Tibial nerve (tissue), 4 donors: Measurements from ENCODE around the gene PIK3CB. TPM values are rescaled to one million over a fixed set of nuclear protein-coding genes. Genes with fewer than 3 reads are reported as not detected.

Source experiments
- DNase-seq, 2 donors: peaks; one replicate each; pipeline ENCODE4 v3.0.0-alpha.2; 2019; ENCODE audit warnings: low spot score in 2 of 2
- H3K27ac ChIP-seq, 4 donors: fragments of 200-600 bp; sonication (generic) in 3 of 4; one replicate each; pipeline ENCODE4 v1.5.1; 2017 to 2019; ENCODE audit warnings: mild to moderate bottlenecking in 1 of 4
- H3K27me3 ChIP-seq, 2 donors: fragments of 200-600 bp; sonication (generic) in 1 of 2; one replicate each; pipeline versions ENCODE4 v1.5.1 to v1.6.0; 2017 to 2019
- H3K36me3 ChIP-seq, 3 donors: fragments of 200-600 bp; sonication (generic); one replicate each; pipeline ENCODE4 v1.5.1; 2018 to 2019
- H3K4me1 ChIP-seq, 4 donors: fragments of 200-600 bp; sonication (generic) in 3 of 4; one replicate each; pipeline ENCODE4 v1.5.1; 2017 to 2019
- H3K4me3 ChIP-seq, 4 donors: fragments of 200-600 bp; sonication (generic) in 3 of 4; one replicate each; pipeline ENCODE4 v1.5.1; 2017 to 2019; ENCODE audit warnings: mild to moderate bottlenecking in 1 of 4, moderate library complexity in 1 of 4
- H3K9me3 ChIP-seq, 4 donors: fragments of 200-600 bp; sonication (generic) in 3 of 4; one replicate each; pipeline ENCODE4 v1.5.1; 2017 to 2019
- CTCF ChIP-seq, 5 experiments: fragments of 200-600 bp in 3 of 5; fragments of 450-650 bp in 2 of 5; sonication (generic) in 3 of 5; IDR thresholded peaks; one replicate each; pipeline ENCODE4 v1.5.1; 2016 to 2019; ENCODE audit warnings: antibody characterized with exemption in 5 of 5, mild to moderate bottlenecking in 3 of 5, moderate library complexity in 2 of 5
- EP300 ChIP-seq, 2 donors: sonication (generic); formaldehyde crosslinking; IDR thresholded peaks; one replicate each; pipeline ENCODE4 v1.6.1; 2017; ENCODE audit warnings: antibody characterized with exemption in 2 of 2, mild to moderate bottlenecking in 1 of 2
- POLR2A ChIP-seq, 2 donors: fragments of 450-650 bp; IDR thresholded peaks; one replicate each; pipeline ENCODE4 v1.6.1; 2017; ENCODE audit warnings: antibody characterized with exemption in 2 of 2, mild to moderate bottlenecking in 2 of 2, moderate library complexity in 2 of 2
- WGBS, 2 donors: methylation state at CpG; one replicate each; pipeline ENCODE4 v1.1.5; 2018; 5-methylcytosine and 5-hydroxymethylcytosine counted together
- total RNA-seq, 4 donors: library from RNA; depleted of rRNA; stranded (reverse); fragments of >200 nt; gene quantifications; one replicate each; pipeline ENCODE4 v1.1.0, GENCODE V29; 2016

The PIK3CB gene
- total RNA-seq, 4 donors from 2014 or later = 11.2 to 32.1 (median 27.2) TPM

- DNase-seq = no peak
- H3K4me3 ChIP-seq = no peak overlapping the region
- H3K36me3 ChIP-seq = peaks cover 0 to 36% (median 0%) of the 10 kb centered on the region in 3 donors
- TF ChIP-seq POLR2A (IDR thresholded peaks at IDR 0.05) (no peak), EP300 (IDR thresholded peaks at IDR 0.05) (no peak), CTCF (IDR thresholded peaks at IDR 0.05) (no peak)
- H3K27me3 ChIP-seq = no peaks in the 10 kb centered on the region
- no peaks in the 10 kb centered on the region for H3K9me3 ChIP-seq
- H3K4me1 ChIP-seq = peaks cover 0 to 5% (median 0%) of the 10 kb centered on the region in 4 donors
- no peak overlapping the region for H3K27ac ChIP-seq
These were observed 144.7 kb downstream of the PIK3CB start for GRCh38 chr3:138690036-138690435.

- H3K9me3 ChIP-seq = no peaks in the 10 kb centered on the region
- no peaks in the 10 kb centered on the region for H3K27me3 ChIP-seq
- WGBS, 2 donors = 59 to 71% methylated on average over 5 of the region's 5 CpGs
- H3K4me1 ChIP-seq = no peaks in the 10 kb centered on the region
- TF ChIP-seq CTCF (IDR thresholded peaks at IDR 0.05) = no peak
- DNase-seq = no peak
- no peak overlapping the region for H3K4me3 ChIP-seq
- peaks cover 0 to 36% (median 0%) of the 10 kb centered on the region in 3 donors for H3K36me3 ChIP-seq
- no peak overlapping the region for H3K27ac ChIP-seq
These were observed 145.8 kb downstream of the PIK3CB start for GRCh38 chr3:138688871-138689299.

- DNase-seq = no peak
- Histone ChIP-seq H3K4me1 (no peaks in the 10 kb centered on the region), H3K27me3 (no peaks in the 10 kb centered on the region), H3K36me3 (peaks cover 0 to 39% (median 0%) of the 10 kb centered on the region in 3 donors), H3K4me3 (no peak overlapping the region), H3K27ac (no peak overlapping the region), H3K9me3 (no peaks in the 10 kb centered on the region)
- TF ChIP-seq EP300 (IDR thresholded peaks at IDR 0.05) (no peak), CTCF (IDR thresholded peaks at IDR 0.05) (no peak), POLR2A (IDR thresholded peaks at IDR 0.05) (no peak)
- WGBS, 2 donors = 89 to 94% methylated on average over 1 of the region's 1 CpG
These were observed 147.5 kb downstream of the PIK3CB start for GRCh38 chr3:138687236-138687635.

- Histone ChIP-seq H3K4me3 (no peak overlapping the region), H3K36me3 (peaks cover 0 to 43% (median 0%) of the 10 kb centered on the region in 3 donors), H3K4me1 (no peaks in the 10 kb centered on the region), H3K27me3 (no peaks in the 10 kb centered on the region), H3K27ac (no peak overlapping the region), H3K9me3 (no peaks in the 10 kb centered on the region)
- no peak for DNase-seq
- TF ChIP-seq POLR2A (IDR thresholded peaks at IDR 0.05) (no peak), CTCF (IDR thresholded peaks at IDR 0.05) (no peak), EP300 (IDR thresholded peaks at IDR 0.05) (no peak)
These were observed 147.9 kb downstream of the PIK3CB start for GRCh38 chr3:138686771-138687221.

GRCh38 chr3:138684396-138684795, 150.3 kb downstream of the PIK3CB start:
- Histone ChIP-seq H3K27me3 (no peaks in the 10 kb centered on the region), H3K9me3 (no peaks in the 10 kb centered on the region), H3K36me3 (peaks cover 0 to 58% (median 0%) of the 10 kb centered on the region in 3 donors), H3K27ac (no peak overlapping the region), H3K4me1 (no peaks in the 10 kb centered on the region), H3K4me3 (no peak overlapping the region)
- no peak for DNase-seq
- 79 to 80% methylated on average over 4 of the region's 4 CpGs for WGBS, 2 donors
- TF ChIP-seq EP300 (IDR thresholded peaks at IDR 0.05) (no peak), CTCF (IDR thresholded peaks at IDR 0.05) (no peak)
